K562 (cell line): ENCODE results near the gene CSTPP1. TPM values are rescaled to one million over a fixed set of nuclear protein-coding genes. Genes with fewer than 3 reads are reported as not detected.

Experiments
- E2F4 ChIP-seq: sonication (generic); formaldehyde crosslinking; IDR thresholded peaks from 2 replicates; pipeline ENCODE4 v1.8.0; 2022; ENCODE audit warnings: mild to moderate bottlenecking, low read depth, missing genetic modification reagents
- HMGXB4 ChIP-seq: sonication (generic); formaldehyde crosslinking; IDR thresholded peaks from 2 replicates; pipeline ENCODE4 v1.8.1; 2023; ENCODE audit warnings: mild to moderate bottlenecking, missing genetic modification reagents
- IRF1 ChIP-seq: sonication (generic); formaldehyde crosslinking; IDR thresholded peaks from 2 replicates; pipeline ENCODE4 v1.8.0; 2022; ENCODE audit warnings: missing genetic modification reagents, mild to moderate bottlenecking, borderline replicate concordance
- NONO ChIP-seq, 2 experiments: fragments of 200-400 bp in 1 of 2; fragments of 450-650 bp in 1 of 2; formaldehyde crosslinking in 1 of 2; IDR thresholded peaks; 2 replicates each; pipeline ENCODE4 v1.6.1; 2017; ENCODE audit warnings: low read depth in 2 of 2, mild to moderate bottlenecking in 2 of 2, moderate library complexity in 2 of 2, low read length in 1 of 2
- RBBP5 ChIP-seq: fragments of 200-600 bp; sonication (generic); IDR thresholded peaks from 2 replicates; pipeline ENCODE4 v1.6.1; 2012; ENCODE audit warnings: borderline replicate concordance, mild to moderate bottlenecking, low read length, control low read depth, inconsistent platforms; ENCODE audit not compliant: insufficient read depth, poor library complexity, severe bottlenecking
- RFX7 ChIP-seq: fragments of 250-450 bp; sonication (Bioruptor Pico); IDR thresholded peaks from 2 replicates; pipeline ENCODE4 v1.5.1; 2021; ENCODE audit warnings: mild to moderate bottlenecking
- STAT5A ChIP-seq: IDR thresholded peaks from 2 replicates; pipeline ENCODE4 v1.6.1; 2012; ENCODE audit warnings: low read length, inconsistent platforms, borderline replicate concordance
- ZBED1 ChIP-seq: IDR thresholded peaks from 2 replicates; pipeline ENCODE4 v1.6.1; 2014
- ZNF764 ChIP-seq: fragments of 250-450 bp; sonication (Bioruptor Pico); IDR thresholded peaks from 2 replicates; pipeline ENCODE4 v1.4.0; 2020; ENCODE audit warnings: low read depth, mild to moderate bottlenecking, moderate library complexity
- polyA plus RNA-seq, 8 experiments: library from polyadenylated mRNA; depleted of rRNA in 4 of 8; stranded (reverse) in 5 of 8; unstranded in 3 of 8; fragments of >200 nt; fragmentation: Nextera tagmentation in 2 of 8; fragmentation: Illumina TruSeq in 1 of 8; extraction: Ambion mirVana in 2 of 8; extraction: Trizol in 1 of 8; gene quantifications; 2 replicates each; pipeline versions ENCODE4 v1.2.1 to v1.2.3, GENCODE V29; 2011 to 2014; ENCODE audit warnings: inconsistent platforms in 1 of 8, missing spikeins in 1 of 8
- total RNA-seq, 7 experiments: library from RNA; depleted of rRNA in 6 of 7; stranded (reverse); fragments of >200 nt in 6 of 7; fragmentation: Illumina TruSeq in 2 of 7; extraction: Trizol in 2 of 7; gene quantifications; 2 replicates each; pipeline versions ENCODE4 v1.2.1 to v1.2.3, GENCODE V29; 2011 to 2021; ENCODE audit warnings: low replicate concordance in 1 of 7
- TF ChIP-seq, protein P1 (sequence below): fragments of 250-450 bp; sonication (Bioruptor Pico); IDR thresholded peaks from 2 replicates; pipeline ENCODE4 v1.4.0; 2020

The CSTPP1 gene
- total and polyA plus RNA-seq, 9 of the 15 experiments (the other 6 are each of a cell fraction or from before 2014, with no cell fraction given): 6.5 to 17.8 (median 9.2) TPM

- TF ChIP-seq HMGXB4 (CRISPR knock-in tag) (no peak), IRF1 (CRISPR knock-in tag) (no peak), RFX7 (no peak), RBBP5 (no peak), NONO (IDR thresholded peaks at IDR 0.05; ENCODE audit: low read depth in 2 of 2, low read length in 1 of 2) (no peak), STAT5A (no peak; the same call in 1 of the 2 replicates), E2F4 (CRISPR knock-in tag) (no peak), ZNF764 (CRISPR knock-in tag) (no peak), ZBED1 (no peak; the same call in 1 of the 2 replicates)
- TF ChIP-seq, protein P1, sequence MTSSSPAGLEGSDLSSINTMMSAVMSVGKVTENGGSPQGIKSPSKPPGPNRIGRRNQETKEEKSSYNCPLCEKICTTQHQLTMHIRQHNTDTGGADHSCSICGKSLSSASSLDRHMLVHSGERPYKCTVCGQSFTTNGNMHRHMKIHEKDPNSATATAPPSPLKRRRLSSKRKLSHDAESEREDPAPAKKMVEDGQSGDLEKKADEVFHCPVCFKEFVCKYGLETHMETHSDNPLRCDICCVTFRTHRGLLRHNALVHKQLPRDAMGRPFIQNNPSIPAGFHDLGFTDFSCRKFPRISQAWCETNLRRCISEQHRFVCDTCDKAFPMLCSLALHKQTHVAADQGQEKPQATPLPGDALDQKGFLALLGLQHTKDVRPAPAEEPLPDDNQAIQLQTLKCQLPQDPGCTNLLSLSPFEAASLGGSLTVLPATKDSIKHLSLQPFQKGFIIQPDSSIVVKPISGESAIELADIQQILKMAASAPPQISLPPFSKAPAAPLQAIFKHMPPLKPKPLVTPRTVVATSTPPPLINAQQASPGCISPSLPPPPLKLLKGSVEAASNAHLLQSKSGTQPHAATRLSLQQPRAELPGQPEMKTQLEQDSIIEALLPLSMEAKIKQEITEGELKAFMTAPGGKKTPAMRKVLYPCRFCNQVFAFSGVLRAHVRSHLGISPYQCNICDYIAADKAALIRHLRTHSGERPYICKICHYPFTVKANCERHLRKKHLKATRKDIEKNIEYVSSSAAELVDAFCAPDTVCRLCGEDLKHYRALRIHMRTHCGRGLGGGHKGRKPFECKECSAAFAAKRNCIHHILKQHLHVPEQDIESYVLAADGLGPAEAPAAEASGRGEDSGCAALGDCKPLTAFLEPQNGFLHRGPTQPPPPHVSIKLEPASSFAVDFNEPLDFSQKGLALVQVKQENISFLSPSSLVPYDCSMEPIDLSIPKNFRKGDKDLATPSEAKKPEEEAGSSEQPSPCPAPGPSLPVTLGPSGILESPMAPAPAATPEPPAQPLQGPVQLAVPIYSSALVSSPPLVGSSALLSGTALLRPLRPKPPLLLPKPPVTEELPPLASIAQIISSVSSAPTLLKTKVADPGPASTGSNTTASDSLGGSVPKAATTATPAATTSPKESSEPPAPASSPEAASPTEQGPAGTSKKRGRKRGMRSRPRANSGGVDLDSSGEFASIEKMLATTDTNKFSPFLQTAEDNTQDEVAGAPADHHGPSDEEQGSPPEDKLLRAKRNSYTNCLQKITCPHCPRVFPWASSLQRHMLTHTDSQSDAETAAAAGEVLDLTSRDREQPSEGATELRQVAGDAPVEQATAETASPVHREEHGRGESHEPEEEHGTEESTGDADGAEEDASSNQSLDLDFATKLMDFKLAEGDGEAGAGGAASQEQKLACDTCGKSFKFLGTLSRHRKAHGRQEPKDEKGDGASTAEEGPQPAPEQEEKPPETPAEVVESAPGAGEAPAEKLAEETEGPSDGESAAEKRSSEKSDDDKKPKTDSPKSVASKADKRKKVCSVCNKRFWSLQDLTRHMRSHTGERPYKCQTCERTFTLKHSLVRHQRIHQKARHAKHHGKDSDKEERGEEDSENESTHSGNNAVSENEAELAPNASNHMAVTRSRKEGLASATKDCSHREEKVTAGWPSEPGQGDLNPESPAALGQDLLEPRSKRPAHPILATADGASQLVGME (CRISPR knock-in tag): peak; percentile 93
Observed at GRCh38 chr11:46936138-46937110, at the start of gene CSTPP1 (continued).
